SK-N-MC (cell line): ENCODE results near the gene ADARB2.

Source experiments
- EZH2 ChIP-seq: fragments of 200-600 bp; sonication (generic); IDR thresholded peaks from one replicate; pipeline ENCODE4 v1.6.1; 2017; ENCODE audit warnings: antibody characterized with exemption
- POLR2AphosphoS5 ChIP-seq: IDR thresholded peaks from 2 replicates; pipeline ENCODE4 v1.6.1; 2012; ENCODE audit warnings: mild to moderate bottlenecking, low read depth, low read length, borderline replicate concordance

DNA sequence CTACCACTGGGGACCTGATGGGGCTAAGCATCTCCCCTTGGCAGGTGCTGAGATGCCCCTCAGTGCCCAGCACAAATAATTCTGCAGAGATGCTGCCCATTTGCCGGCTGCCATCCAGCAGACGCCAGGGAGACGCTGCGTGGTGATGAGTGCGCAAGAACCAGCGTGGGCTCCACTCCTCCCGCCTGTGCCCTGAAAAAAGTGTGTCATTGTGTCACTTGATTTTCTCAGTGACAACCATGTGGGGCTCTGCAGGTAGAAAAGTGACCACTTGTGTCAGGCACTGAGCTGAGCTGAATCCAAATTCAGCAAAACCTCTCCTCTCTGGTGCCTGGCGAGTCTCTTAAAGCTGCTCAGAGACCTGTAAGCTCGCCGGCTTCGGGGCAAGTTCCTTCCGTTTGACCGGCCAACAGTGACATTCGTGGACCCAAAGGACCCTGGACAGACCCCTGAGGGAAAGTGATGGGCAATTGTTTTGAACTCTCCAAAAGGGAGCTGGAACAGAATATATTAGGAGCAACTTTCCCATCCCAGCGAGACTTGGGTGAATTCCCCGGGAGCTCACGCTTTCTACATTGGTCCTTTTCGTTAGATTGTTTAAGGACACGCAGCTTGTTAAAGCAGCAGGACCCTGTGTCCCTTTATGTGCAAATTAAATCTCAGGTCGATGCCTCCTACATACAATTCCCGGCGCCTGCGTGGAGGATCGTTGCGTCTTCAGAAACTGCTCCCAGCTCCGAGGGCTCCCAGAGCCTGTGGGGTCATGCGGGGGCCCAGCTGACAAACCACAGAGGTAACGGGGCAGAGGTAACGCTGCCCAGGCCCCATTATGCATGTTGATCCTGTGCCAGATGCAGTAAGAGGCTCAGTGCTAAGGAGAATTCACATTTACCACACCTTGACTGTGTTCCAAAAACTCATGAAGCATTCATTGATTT lies 332.7 kb downstream of the ADARB2 start:
- no peak for TF ChIP-seq POLR2AphosphoS5
- no peak for TF ChIP-seq EZH2
